Activated CD8-positive, alpha-beta T cell treated with anti-CD3 and anti-CD28 coated beads for 36 hours (primary cell): ENCODE measurements around the gene AP5Z1. TPM values are rescaled to one million over a fixed set of nuclear protein-coding genes. Genes with fewer than 3 reads are reported as not detected.

Source experiments
- ATAC-seq: fragments of 200-7000 bp; cut with Tn5 transposase; one replicate; pipeline ENCODE4 v1.10.0; 2021; ENCODE audit warnings: mild to moderate bottlenecking, moderate library complexity
- CTCF ChIA-PET: fragments of 350-600 bp; sonication (Branson Sonifier 250); formaldehyde crosslinking; loops from one replicate; lab custom pipeline; 2021; ENCODE audit warnings: antibody characterized with exemption; lab: Charles Lee
- POLR2A ChIA-PET: fragments of 350-600 bp; sonication (Branson Sonifier 250); formaldehyde crosslinking; loops from one replicate; lab custom pipeline; 2021; ENCODE audit warnings: antibody characterized with exemption; lab: Charles Lee
- DNase-seq: peaks from one replicate; pipeline ENCODE4 v3.0.0-alpha.2; 2020
- H3K27ac Mint-ChIP-seq: one replicate; pipeline ENCODE4 v1.8.0; 2021; ENCODE audit warnings: mild to moderate bottlenecking, mixed read lengths
- H3K27me3 Mint-ChIP-seq: one replicate; pipeline ENCODE4 v1.8.0; 2021; ENCODE audit warnings: mixed read lengths
- H3K36me3 Mint-ChIP-seq: one replicate; pipeline ENCODE4 v1.8.0; 2021; ENCODE audit warnings: low read depth, mixed read lengths
- H3K4me1 Mint-ChIP-seq: one replicate; pipeline ENCODE4 v1.8.0; 2021; ENCODE audit warnings: low read depth, mixed read lengths
- H3K4me3 Mint-ChIP-seq: one replicate; pipeline ENCODE4 v1.8.0; 2021; ENCODE audit warnings: mild to moderate bottlenecking, moderate library complexity, mixed read lengths
- H3K9me3 Mint-ChIP-seq: one replicate; pipeline ENCODE4 v1.8.0; 2021; ENCODE audit warnings: mixed read lengths
- intact Hi-C: fragments of 100-400 bp; cut with micrococcal nuclease; formaldehyde crosslinking; loops from one replicate; pipeline ENCODE4 v1.10.0; 2022
- total RNA-seq, 2 experiments: library from RNA; stranded (reverse); gene quantifications; one replicate each; pipeline ENCODE4 v1.2.3, GENCODE V29; 2021
- TF ChIP-seq, protein P1 (sequence below): fragments of 200-600 bp; IDR thresholded peaks from one replicate; pipeline ENCODE4 v1.8.0; 2022; ENCODE audit warnings: antibody characterized with exemption, mild to moderate bottlenecking

AP5Z1 gene
- total RNA-seq, 2 experiments from 2014 or later: 21.2 to 21.3 TPM

DNA sequence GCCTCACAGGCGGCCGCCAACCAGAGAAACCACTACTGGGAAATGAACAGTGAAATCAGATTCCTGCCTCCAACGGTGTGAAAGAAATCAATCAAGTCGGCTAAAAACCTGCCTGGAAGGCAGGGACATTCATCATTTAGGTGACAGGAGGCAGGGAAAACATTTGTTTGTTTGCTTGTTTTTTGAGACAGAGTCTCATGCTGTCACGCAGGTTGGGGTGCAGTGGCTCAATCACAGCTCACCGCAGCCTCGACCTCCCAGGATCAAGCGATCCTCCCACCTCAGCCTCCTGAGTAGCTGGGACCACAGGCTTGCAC, 30.5 kb downstream of the AP5Z1 start:
- no peak for ATAC-seq
- no peaks in the 10 kb centered on the region for H3K27me3 Mint-ChIP-seq
- H3K36me3 Mint-ChIP-seq: no peaks in the 10 kb centered on the region
- ChIA-PET POLR2A (no interaction called here), CTCF (interaction anchor here (1.3 kb wide), 1 partner anchor 8 kb away, joined by 5 read pairs; no protein-coding TSS in a partner anchor)
- DNase-seq: no peak
- no peaks in the 10 kb centered on the region for H3K9me3 Mint-ChIP-seq
- TF ChIP-seq, protein P1, sequence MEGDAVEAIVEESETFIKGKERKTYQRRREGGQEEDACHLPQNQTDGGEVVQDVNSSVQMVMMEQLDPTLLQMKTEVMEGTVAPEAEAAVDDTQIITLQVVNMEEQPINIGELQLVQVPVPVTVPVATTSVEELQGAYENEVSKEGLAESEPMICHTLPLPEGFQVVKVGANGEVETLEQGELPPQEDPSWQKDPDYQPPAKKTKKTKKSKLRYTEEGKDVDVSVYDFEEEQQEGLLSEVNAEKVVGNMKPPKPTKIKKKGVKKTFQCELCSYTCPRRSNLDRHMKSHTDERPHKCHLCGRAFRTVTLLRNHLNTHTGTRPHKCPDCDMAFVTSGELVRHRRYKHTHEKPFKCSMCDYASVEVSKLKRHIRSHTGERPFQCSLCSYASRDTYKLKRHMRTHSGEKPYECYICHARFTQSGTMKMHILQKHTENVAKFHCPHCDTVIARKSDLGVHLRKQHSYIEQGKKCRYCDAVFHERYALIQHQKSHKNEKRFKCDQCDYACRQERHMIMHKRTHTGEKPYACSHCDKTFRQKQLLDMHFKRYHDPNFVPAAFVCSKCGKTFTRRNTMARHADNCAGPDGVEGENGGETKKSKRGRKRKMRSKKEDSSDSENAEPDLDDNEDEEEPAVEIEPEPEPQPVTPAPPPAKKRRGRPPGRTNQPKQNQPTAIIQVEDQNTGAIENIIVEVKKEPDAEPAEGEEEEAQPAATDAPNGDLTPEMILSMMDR: no peak
- H3K4me1 Mint-ChIP-seq: peaks cover 5% of the 10 kb centered on the region
- no peak overlapping the region for H3K4me3 Mint-ChIP-seq
- H3K27ac Mint-ChIP-seq: no peak overlapping the region
- intact Hi-C loops: no loop called here

DNA sequence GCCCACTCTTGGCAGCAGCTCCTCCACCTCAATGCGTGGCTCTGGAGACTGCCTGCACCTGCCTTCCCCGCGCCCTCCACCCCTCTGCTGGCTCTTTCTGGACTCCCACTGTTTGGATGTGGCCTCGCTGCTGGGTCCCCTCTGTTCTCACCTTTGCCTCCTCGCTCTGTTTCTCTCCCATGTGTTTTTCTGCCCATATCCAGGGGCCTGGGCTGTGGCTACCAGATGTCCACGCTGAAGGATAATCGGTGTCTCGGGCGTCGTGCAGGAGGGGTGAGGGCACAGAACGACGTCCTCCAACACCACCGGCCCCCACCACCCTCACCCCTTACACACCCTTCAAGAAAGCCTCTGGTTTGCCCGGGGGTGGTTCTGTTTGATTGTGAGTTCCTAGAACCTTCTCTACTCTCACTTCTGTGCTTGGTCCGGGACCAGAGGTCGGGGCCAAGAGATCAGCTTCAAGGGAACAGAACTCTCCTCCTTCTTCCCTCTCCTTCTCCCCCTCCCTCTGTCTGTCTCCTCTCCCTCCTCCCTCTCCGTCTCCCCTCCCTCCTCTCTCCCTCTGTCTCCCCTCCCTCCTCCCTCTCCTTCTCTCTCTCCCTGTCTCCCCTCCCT, 31.7 kb downstream of the AP5Z1 start:
- CTCF ChIA-PET: interaction anchor here (1.3 kb wide), 1 partner anchor 9 kb away, joined by 5 read pairs; no protein-coding TSS in a partner anchor
- DNase-seq (no peak), ATAC-seq (peak; percentile 29)
- intact Hi-C loops: no loop called here
- H3K4me1 Mint-ChIP-seq: peaks cover 5% of the 10 kb centered on the region
- POLR2A ChIA-PET: no interaction called here
- TF ChIP-seq, protein P1: no peak
- H3K27me3 Mint-ChIP-seq: no peaks in the 10 kb centered on the region
- no peaks in the 10 kb centered on the region for H3K9me3 Mint-ChIP-seq
- no peak overlapping the region for H3K4me3 Mint-ChIP-seq
- H3K27ac Mint-ChIP-seq: no peak overlapping the region
- no peaks in the 10 kb centered on the region for H3K36me3 Mint-ChIP-seq

DNA sequence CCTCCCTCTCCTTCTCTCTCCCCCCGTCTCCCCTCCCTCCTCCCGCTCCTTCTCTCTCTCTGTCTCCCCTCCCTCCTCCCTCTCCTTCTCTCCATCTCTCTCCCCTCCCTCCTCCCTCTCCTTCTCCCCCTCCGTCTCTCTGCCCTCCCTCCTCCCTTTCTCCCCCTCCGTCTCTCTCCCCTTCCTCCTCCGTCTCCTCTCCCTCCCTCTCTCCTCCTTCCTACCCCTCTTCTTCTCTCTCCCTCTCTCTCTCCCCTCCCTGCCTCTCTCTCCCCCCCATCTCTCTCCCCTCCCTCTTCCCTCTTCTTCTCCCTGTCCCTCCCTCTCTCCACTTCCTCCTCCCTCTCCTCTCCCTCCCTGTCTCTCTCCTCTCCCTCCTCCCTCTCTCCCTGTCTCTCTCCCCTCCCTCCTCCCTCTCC, 32.2 kb downstream of the AP5Z1 start:
- no peak overlapping the region for H3K4me3 Mint-ChIP-seq
- ATAC-seq (no peak), DNase-seq (no peak)
- peaks cover under 1% of the 10 kb centered on the region for H3K27me3 Mint-ChIP-seq
- H3K36me3 Mint-ChIP-seq: no peaks in the 10 kb centered on the region
- intact Hi-C loops: no loop called here
- TF ChIP-seq, protein P1: no peak
- ChIA-PET POLR2A (no interaction called here), CTCF (interaction anchor here (0.8 to 1.4 kb wide), 2 partner anchors 9 to 16 kb away, joined by 3 to 6 read pairs; no protein-coding TSS in a partner anchor)
- no peaks in the 10 kb centered on the region for H3K9me3 Mint-ChIP-seq
- H3K4me1 Mint-ChIP-seq: peaks cover 5% of the 10 kb centered on the region
- no peak overlapping the region for H3K27ac Mint-ChIP-seq

DNA sequence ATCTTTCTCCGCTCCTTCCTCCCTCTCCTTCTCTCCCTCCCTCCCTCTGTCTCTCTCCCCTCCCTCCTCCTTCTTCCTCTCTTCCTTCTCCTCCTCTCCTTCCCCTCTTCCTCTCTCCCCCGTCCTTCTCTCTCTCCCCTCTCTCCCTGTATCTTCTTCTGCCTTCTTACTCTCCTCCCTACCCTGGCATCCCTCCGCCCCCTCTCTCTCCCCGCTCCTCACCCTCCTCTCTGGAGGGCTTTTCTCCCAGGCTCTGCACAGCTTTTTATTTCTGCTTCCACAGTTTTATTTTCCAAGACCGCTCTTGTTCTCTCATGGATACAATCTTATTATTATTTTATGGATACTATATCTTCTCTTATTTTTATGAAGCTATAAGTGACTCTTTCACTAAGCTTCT, 32.6 kb downstream of the AP5Z1 start:
- Mint-ChIP-seq H3K27ac (no peak overlapping the region), H3K36me3 (no peaks in the 10 kb centered on the region), H3K27me3 (peaks cover 3% of the 10 kb centered on the region), H3K4me3 (no peak overlapping the region), H3K9me3 (no peaks in the 10 kb centered on the region), H3K4me1 (peaks cover 5% of the 10 kb centered on the region)
- intact Hi-C loops: no loop called here
- ATAC-seq: no peak
- CTCF ChIA-PET: interaction anchor here (0.8 to 1.6 kb wide), 3 partner anchors 9 to 16 kb away, joined by 3 to 6 read pairs (median 4); no protein-coding TSS in a partner anchor
- POLR2A ChIA-PET: no interaction called here
- no peak for DNase-seq
- TF ChIP-seq, protein P1: no peak

DNA sequence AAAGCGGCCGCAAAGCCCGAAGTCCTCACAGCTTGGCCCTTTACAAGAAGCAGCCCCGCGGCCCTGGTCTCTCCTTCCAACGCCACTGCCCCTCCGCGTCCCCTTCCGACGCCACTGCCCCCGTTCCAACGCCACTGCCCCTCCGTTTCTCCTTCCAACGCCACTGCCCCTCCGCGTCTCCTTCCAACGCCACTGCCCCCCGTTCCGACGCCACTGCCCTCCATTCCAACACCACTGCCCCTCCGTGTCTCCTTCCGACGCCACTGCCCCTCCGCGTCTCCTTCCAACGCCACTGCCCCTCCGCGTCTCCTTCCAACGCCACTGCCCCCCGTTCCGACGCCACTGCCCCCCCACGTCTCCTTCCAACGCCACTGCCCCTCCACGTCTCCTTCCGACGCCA, 33.1 kb downstream of the AP5Z1 start:
- ATAC-seq: no peak
- no peaks in the 10 kb centered on the region for H3K9me3 Mint-ChIP-seq
- H3K4me1 Mint-ChIP-seq: peaks cover 5% of the 10 kb centered on the region
- H3K27ac Mint-ChIP-seq: no peak overlapping the region
- no peaks in the 10 kb centered on the region for H3K36me3 Mint-ChIP-seq
- TF ChIP-seq, protein P1: no peak
- CTCF ChIA-PET: interaction anchor here (0.8 to 1.6 kb wide), 3 partner anchors 10 to 17 kb away, joined by 3 to 6 read pairs (median 4); no protein-coding TSS in a partner anchor
- peaks cover 7% of the 10 kb centered on the region for H3K27me3 Mint-ChIP-seq
- POLR2A ChIA-PET: no interaction called here
- no peak overlapping the region for H3K4me3 Mint-ChIP-seq
- DNase-seq: no peak
- intact Hi-C loops: no loop called here
